H4 (cell line): ENCODE results near the gene SFSWAP. TPM values are rescaled to one million over a fixed set of nuclear protein-coding genes. Genes with fewer than 3 reads are reported as not detected.
"Not testable (repeated sequence)": the region's sequence is repeated elsewhere in the genome, so short reads cannot be mapped to it uniquely, and the experiment has no call there.

ENCODE experiments used
- DNase-seq: peaks from one replicate; pipeline ENCODE4 v3.0.0-alpha.2; 2015; ENCODE audit warnings: low spot score
- total RNA-seq: library from RNA; depleted of rRNA; stranded (reverse); fragments of >200 nt; shearing (Covaris generic); gene quantifications from 2 replicates; pipeline ENCODE4 v1.2.3, GENCODE V29; 2014

SFSWAP gene
- total RNA-seq, 1 experiment from 2014 or later: 20.0 TPM

DNA sequence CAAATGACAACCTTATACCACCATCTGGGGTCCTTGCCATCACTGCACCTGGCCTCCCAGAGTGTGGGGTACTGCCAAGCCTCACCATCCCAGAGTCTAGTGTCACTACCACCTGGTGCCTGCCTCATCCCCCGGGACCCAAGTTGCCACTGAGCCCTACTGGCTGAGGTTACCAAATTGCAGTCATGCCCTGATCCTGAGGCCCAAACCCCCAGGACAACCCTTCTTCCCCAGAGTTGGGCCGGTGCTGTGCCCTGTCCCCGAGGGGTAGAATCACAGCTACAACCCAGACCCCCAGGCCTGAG, 8.4 kb upstream of the SFSWAP start:
- DNase-seq: no peak

DNA sequence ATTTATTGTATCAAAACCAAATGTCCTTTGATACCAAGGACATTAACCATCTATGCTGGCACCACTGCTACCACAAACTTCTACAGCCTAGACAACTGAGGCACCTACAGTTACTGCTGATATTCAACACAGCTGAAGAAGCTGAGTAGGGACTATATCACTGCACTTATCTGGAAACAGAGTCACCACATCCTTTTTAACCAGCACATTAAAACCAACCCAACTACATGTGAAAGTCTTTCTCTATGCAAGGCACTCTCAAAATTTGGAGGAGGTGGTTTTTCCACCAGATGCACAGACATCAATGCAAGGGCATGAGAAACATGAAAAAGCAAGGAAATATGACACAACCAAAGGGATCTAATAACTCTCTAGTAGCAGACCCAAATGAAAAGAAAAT, 7.7 kb upstream of the SFSWAP start:
- no peak for DNase-seq

DNA sequence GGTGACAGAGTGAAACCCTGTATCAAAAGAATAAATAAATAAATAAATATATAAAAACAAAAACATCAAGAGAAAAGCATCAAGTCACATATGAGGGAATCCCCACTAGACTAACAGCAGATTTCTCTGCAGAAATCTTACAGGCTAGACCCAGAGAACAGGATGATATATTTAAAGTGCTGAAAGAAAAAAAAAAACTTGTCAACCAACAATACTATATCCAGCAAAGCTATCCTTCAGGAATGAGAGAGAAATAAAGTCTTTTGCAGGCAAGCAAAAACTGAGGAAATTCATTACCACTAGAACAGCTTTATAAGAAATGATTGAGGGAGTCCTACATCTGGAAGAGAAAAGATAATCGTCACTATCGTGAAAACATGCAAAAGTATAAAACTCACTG, 6.4 kb upstream of the SFSWAP start:
- DNase-seq: no peak

DNA sequence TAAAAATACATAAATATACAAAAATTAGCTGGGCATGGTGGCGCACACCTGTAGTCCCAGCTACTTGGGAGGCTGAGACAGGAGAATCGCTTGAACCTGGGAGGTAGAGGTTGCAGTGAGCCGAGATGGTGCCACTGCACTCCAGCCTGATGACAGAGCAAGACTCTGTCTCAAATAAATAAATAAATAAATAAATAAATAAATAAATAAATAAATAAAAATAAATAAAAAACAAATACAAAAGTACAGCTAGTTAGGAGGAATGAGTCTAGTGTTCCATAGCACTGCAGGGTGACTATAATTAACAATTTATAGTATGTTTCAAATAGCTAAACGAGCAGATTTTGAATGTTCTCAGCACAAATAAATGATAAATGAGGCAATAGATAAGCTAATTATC, 4.2 kb upstream of the SFSWAP start:
- not testable (repeated sequence) for DNase-seq

DNA sequence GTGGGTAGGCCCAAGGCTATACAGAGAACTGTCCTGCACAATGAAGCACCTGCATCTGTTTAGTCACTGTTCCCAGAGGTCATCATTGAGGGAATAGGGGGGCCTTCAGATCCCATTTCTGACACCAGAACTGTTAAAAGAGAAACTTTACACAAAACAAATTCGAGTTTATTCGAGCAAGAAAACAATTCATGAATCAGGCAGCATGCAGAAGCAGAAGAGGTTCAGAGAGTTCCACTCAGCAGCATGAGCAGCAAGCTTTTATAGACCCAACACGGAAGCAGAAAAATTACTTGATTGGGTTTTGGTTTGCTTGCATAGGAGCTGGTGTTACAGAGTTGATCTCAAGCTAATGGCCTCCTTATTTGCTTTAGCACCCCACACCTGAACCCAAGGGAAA, 1.7 kb upstream of the SFSWAP start:
- DNase-seq: no peak

DNA sequence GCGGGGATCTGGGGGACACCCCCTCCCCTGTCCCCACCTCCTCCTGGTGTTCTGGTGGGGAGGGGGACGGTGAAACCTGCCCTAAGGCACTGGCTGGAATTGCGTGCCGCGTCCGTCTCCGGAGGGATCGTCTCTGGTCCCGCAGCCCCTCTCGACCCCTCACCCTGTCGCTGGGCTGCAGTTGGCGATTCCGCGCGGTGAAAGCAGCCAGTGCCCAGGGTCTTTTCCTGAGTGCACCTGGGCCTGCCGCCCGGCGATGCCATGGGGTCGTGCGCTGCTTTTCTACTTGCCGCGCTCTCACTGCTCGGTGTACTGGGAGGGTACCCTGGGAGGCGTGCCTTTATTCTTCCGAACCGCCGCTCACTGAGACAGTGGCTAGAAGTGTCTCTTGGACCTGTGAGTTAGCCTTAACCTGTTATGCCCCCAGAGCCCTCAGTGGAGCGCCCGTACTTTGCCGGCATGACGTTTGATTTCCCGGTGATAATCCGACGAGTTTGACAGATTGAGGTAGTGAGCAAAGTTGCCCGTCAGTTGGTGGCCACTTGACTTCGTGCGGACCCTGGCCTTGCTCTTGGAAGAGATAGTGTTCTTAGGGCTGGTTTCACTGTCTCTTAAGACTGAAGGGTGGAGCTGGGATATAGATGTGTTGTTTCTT, 788 bp downstream of the SFSWAP start:
- no peak for DNase-seq

DNA sequence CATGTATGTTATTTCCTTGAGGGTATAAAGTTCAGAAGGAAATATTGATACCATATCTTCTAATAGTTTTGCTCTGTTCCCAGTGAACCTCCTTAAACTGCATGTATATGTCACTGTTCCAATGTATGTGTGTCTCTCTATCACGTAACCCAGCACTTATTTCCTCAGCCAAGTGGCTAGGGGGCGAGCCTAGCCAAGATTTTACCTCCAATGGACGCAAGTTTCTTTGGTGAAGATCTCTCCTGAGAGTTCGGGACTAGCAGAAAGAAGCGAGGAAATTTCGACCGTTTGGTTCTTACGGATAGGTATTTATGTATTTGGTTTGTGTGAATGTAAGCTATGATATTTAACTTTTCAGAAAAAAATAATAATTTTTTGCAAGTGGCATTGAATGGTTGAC, 2.5 kb downstream of the SFSWAP start:
- no peak for DNase-seq

DNA sequence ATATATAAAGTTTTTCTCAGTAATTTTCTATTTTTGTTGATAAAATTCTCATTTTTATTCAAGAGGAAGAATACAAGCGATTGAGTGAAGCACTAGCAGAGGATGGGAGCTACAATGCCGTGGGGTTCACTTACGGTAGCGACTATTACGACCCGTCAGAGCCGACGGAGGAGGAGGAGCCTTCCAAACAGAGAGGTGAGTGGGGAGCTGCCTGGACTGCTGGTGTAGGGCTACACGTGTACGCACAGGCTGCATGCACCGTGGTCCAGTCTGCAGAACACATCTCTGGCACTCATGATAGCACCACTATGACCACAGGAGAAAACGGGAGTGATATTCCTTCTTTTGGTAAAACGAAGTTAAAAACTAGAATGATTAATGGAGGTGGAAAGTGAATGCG, 3.9 kb downstream of the SFSWAP start:
- no peak for DNase-seq

DNA sequence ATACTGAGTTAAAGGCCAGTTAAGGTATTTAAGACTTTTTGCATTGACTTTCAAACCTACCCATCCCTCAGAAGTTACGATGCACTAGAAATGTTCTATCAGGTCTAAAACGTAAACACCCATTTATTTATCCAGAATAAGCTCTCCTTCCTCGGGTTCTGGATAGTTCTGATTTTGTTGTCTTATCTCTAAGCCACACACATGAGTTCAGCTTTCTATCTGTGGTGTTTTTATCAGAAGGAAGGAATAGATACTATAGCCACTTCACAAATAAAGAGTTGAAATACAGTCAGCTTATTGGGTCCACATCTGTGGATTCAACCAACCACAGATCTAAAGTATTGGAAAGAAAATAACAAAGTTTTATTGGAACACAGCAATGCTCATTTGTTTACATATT, 5.4 kb downstream of the SFSWAP start:
- no peak for DNase-seq

DNA sequence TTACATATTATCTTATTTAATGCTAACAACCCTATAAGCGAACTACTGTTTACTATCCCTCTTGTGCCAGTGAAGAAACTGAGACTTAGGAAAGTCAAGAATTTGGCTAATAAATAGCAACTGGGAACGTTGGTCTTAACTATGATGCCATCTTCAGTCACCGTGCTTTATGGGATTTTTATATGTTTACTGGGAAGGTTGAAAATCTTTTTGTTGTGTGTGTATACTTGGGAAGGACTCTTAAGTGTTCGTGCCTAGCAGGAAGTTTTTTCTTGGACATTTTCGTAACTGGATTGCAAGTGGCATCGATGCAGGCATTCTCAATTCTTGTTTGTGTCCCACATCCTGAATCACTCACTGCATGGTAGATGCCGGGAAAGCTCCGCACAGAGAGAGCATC, 9.4 kb downstream of the SFSWAP start:
- DNase-seq: no peak

DNA sequence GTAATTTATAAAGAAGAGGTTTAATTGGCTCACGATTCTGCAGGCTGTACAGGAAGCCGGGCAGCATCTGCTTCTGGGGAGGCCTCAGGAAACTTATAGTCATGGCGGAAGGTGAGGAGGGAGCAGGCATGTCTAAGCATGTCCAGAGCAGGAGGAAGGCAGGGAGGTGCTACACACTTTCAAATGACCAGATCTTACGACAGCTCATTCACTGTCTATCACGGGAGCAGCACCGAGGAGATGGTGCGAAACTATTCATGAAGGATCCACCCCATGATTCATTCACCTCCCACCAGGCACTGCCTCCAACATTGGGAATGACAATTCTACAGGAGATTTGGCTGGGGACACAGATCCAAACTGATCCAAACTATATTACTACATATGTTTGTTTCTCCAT, 10.0 kb downstream of the SFSWAP start:
- DNase-seq: no peak

DNA sequence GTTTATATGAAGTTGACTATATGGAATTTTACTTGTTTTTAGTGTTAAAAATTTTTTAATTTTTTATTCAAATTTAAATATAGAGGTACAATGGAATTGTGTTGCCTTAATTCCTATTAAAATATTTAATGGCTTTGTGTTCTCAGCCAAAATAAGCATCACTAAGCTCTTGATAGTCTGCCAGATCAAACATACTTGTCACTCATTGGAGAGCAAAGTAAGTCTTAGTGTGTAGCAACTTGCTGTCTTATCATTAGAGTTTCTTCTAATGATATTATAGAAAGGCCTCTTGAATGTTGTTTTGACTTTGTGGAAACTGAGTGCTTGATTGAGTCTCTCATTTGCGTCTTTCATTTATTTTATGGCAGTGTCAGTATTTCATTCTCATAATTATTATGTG, 10.7 kb downstream of the SFSWAP start:
- no peak for DNase-seq

DNA sequence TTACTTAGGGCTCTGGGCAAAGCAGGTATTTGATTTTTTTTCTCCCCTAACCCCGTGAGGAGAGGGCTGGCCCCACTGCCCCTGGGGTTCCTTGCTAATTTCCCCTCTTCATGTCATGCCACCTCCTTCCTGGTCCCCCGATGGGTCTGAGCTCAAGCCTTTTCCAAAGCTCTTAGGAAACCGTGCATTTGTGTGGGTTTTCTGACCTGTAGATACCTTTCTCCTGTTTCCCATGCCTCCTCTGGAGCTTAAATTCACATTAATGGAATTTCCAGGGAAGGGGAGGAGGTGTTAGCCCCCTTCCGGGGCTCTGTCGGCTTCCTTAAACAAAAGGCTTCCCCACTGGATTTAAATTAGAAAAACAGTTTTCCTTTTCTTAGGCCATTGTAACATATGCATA, 12.6 kb downstream of the SFSWAP start:
- DNase-seq: no peak

DNA sequence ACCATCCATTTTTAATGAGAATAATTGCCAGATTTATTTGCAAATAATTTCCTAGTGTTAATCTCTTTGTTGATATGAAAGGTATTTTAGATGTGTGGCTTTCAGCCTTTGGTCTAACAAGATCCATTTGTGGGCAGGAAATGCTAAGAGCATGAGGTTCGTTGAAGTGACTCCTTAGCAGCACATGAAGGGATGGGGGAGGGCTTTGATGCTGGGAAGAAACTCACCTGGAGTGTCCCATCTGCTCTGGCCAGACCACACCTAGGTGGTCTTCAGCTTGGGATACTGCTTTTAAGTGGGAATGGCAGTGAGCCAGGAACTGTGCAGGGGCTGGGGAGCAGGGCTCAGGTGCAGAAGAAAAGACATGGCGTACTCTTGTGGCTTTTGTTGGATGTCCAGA, 13.6 kb downstream of the SFSWAP start:
- DNase-seq: no peak

DNA sequence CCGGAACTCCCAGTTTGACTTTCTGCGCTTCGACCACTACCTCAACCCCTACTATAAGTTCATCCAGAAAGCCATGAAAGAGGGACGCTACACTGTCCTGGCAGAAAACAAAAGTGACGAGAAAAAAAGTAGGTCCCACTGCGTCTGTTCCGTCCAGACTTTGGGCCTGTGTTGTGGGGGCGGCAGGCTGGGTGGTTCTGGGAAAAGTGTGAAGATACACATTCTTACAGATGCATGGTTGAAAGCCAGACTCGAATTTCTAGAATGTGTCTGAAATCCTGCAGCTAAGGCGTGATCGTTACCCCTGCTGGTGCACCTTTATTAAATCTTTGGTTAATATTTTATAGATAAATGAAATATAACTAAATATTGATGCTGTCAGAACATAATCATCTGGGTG, 14.6 kb downstream of the SFSWAP start:
- DNase-seq: no peak

DNA sequence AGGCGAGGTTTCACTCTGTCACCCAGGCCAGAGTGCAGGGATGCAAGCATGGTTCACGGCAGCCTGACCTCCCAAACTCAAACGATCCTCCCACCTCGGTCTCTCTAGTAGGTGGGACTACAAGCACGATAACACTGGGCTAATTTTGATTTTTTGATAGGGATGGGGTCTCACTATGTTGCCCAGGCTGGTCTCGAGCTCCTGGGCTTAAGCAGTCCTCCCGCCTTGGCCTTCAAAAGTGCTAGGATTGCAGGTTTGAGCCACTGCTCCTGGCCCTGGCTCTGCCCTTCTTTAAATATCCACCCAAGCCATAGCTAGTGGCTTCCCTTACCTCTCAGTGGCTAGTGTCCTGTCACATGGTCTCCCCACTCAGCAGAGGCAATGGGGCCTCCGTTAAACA, 17.8 kb downstream of the SFSWAP start:
- DNase-seq: no peak

DNA sequence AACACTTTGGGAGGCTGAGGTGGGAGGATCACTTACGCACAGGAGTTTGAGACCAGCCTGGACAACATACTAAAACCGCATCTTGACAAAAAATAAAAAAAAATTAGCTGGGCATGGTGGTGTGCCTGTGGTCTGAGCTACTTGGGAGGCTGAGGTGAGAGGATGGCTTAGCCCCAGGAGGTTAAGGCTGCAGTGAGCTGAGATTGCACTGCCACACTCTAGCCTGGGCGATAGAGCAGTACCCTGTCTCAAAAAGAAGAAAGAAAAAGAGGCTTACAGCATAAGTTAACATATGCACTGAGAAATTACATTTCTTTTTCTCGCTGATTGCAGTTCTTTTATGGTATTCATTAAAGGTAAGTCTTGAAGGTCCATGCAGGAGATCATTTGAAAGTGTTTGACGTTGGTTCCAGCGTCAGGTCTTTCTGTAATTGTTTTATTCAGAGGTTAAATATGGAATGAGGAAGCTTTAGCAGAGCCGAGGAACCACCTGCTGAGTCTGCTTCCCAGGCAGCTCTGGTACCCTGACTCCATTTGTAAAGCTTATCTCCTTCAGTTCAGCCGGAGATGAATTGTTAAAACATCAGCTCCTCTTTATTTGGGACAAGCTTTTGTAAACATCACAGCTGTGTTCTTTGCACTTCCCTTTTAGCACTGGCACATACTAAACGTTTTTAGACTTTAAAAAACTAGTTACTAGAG, 18.5 kb downstream of the SFSWAP start:
- no peak for DNase-seq

DNA sequence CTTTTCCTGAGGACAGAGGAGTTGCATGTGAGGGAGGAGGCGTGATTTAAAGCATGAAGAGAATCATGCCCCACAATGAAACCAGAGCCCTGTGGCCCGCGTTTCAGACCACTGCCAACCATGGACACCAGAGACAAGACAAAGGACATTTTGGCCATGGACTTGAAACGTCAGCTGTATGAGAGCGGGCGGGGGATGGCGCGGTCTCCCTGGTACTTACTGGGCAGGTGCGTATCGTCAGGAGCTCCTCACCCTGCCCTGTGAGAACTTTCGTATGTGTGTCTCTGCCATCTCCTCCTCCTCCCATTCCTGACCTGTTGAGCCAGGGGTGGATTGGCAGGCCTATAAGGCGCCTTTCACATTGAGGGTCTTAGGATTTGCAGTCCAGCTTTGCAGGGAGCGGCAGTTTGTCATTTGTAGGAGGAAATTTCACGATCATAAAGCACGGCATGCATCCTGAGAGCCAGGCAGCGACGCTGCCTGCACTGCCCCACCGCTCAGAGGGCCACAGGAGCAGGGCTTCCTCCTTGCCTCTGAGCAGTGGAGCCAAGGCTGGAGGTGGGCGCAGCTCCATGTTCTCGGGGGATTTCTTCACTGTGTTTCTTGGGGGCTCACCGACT, 22.2 kb downstream of the SFSWAP start:
- DNase-seq: no peak

DNA sequence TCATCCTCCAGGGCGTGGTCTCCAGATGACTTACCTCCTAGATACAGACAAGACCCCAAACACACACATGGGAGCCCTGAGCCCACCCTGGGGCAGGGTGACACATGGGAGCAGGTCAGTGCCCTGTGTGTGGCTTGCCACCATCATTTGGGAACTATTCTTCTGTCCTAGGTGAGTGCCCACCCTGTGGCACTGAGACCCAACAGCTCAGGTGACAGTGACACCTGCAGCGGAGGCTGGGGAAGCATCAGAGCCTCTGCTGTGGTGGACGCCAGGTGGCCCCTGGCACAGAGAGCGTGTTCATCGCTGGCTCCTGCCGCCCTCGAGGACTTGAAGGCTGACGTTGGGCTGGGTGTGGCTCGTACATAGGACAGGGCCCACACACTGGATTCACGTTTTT, 23.0 kb downstream of the SFSWAP start:
- DNase-seq: no peak

DNA sequence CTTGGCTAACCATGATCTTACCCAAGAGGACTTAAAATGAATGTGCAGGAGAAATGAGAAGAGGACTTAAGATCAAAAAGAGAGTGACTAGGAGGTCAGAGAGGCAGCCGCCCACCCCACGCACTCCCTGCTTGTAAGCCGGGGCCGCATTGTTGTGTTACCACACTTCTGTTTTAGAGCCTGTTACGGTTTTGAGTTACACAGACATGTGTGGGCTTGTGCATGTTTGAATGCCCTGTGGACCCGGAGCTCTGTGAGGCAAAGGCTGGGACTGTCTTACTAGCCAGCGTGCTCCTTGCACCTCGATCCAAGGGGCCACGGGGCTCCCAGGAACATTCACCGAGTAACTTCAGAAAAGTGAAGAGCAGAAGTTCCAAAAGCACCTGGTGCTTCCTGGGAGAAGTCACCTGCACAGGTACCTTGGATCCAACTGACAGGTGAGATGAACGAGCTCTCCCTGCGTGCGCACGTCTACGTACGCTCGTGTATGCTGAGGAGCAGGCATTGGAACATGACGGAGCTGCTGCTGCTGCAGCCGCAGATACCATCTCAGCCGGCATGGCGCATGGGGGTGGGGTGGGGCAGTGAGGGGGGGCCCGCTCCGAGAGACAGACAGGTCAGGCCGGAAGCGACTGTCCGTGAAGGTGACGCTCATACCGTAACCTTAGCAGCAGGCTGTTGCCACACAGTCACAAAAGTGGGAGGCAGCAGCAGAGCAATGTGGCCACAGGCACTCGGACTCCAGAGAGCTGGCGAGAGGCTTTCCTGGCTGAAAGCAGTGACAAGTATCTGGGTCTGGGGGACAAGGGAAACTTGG, 23.7 kb downstream of the SFSWAP start:
- no peak for DNase-seq

DNA sequence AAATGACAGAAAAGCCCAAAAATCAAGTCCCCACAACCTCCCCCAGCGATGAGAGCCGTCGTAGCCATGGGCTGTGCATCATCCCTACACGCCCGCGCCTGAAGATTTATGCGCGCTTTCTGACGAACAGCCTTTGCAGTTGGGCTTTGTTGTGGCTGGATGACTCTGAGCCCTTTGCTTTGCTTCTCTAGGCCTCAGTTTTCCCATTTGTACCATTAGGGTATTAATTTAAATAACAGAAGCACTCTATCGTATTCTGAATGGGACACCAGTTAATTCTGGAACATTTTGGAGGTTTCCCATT, 24.2 kb downstream of the SFSWAP start:
- no peak for DNase-seq

DNA sequence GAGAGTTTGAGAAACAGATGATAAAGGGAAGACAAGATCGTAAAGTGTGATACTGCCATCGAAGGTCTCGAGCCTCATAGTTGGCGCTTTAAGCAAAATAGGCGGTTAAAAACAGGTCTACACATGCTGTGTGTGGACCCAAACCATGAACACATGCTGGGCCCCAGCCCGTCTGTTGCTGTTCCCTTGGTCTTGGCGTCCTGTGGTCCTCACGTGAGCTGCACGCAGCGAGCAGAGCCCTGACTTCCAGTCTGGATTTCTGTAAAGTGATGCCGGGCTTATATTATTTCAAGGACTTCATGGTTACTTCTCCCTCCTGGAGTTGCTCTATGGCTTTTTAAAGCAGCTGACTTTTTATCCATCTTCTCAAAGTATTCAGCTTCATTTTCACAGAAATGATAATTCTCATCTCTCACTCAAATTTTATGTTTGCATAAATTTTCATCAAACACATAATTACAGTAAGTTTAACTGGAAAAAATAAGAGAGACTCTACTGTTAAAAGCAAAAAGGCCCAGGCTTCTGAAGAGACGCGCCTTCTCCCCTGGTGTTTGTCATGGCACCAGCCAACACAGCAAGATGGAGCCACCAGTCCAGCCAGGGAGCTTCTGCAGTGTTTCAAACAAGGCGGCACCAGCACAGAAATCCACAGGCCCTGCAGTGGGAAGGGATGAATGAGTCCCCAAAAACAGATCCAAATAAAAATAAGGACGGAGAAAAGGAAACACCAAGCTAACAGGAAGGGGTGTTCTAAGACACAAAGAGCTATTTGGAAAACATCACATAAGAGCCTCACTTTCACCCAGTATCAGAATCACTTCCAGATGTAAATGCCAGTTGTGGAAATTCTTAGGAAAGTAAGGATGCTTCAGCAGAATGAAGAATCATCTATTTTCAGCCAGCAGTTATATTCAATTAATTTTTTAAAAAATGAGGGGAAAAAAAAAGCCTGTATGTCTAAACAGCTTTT, 24.9 kb downstream of the SFSWAP start:
- no peak for DNase-seq
